Lung (tissue), 12 donors: ENCODE data around the gene PDGFB. TPM values are rescaled to one million over a fixed set of nuclear protein-coding genes. Genes with fewer than 3 reads are reported as not detected.
A peak's percentile ranks its signal among the peaks of the same experiment; 100 is the strongest.

Source experiments
- ATAC-seq: fragments of 200-7000 bp; cut with Tn5 transposase; one replicate; pipeline ENCODE4 v1.9.1; 2020; ENCODE audit warnings: moderate number of reproducible peaks; ENCODE audit not compliant: insufficient read depth, low FRiP score
- DNase-seq, 3 donors: peaks; one replicate each; pipeline ENCODE4 v3.0.0-alpha.2; 2013 to 2017
- H3K27ac ChIP-seq, 2 donors: one replicate each; pipeline ENCODE4 v1.5.1; 2013; ENCODE audit warnings: mild to moderate bottlenecking in 2 of 2, moderate library complexity in 2 of 2, control low read depth in 1 of 2, inconsistent platforms in 1 of 2, low read depth in 1 of 2, low read length in 1 of 2
- H3K27me3 ChIP-seq, 3 donors: one replicate each; pipeline ENCODE4 v1.5.1; 2013; ENCODE audit warnings: low read length in 2 of 3; ENCODE audit not compliant: control insufficient read depth in 3 of 3, insufficient read depth in 3 of 3
- H3K36me3 ChIP-seq, 4 donors: one replicate each; pipeline ENCODE4 v1.5.1; 2013; ENCODE audit warnings: low read length in 4 of 4, mild to moderate bottlenecking in 1 of 4, moderate library complexity in 1 of 4; ENCODE audit not compliant: control insufficient read depth in 4 of 4, insufficient read depth in 4 of 4
- H3K4me1 ChIP-seq, 5 donors: one replicate each; pipeline ENCODE4 v1.5.1; 2013; ENCODE audit warnings: low read length in 5 of 5, mild to moderate bottlenecking in 2 of 5, moderate library complexity in 1 of 5; ENCODE audit not compliant: control insufficient read depth in 5 of 5, insufficient read depth in 5 of 5
- H3K4me3 ChIP-seq: one replicate; pipeline ENCODE4 v1.5.1; 2013; ENCODE audit warnings: mild to moderate bottlenecking, control low read depth, moderate library complexity
- H3K9ac ChIP-seq, 2 donors: one replicate each; pipeline ENCODE4 v1.5.1; 2013; ENCODE audit warnings: low read length in 2 of 2, control low read depth in 1 of 2; ENCODE audit not compliant: insufficient read depth in 1 of 2
- H3K9me3 ChIP-seq, 4 donors: one replicate each; pipeline ENCODE4 v1.5.1; 2013; ENCODE audit warnings: low read length in 3 of 4, mild to moderate bottlenecking in 1 of 4, moderate library complexity in 1 of 4; ENCODE audit not compliant: control insufficient read depth in 4 of 4, insufficient read depth in 3 of 4
- WGBS, 2 donors: extraction: QIAGEN DNeasy Blood & Tissue Kit; methylation state at CpG; one replicate each; pipeline ENCODE4 v1.1.7; 2013; 5-methylcytosine and 5-hydroxymethylcytosine counted together
- polyA plus RNA-seq, 2 donors: library from polyadenylated mRNA; stranded (reverse); fragments of 200-250 nt; gene quantifications; one replicate each; pipeline ENCODE4 v1.2.1, GENCODE V29; 2013
- total RNA-seq, 2 donors: library from RNA; depleted of rRNA in 1 of 2; stranded (reverse); fragments of >200 nt in 1 of 2; gene quantifications; one replicate each; pipeline ENCODE4 v1.2.1, GENCODE V29; 2014 to 2021
- TF ChIP-seq, protein P1 (sequence below): IDR thresholded peaks from 2 replicates; pipeline ENCODE4 v1.5.1; 2012; ENCODE audit warnings: mild to moderate bottlenecking; ENCODE audit errors: control extremely low read depth, extremely low read depth
- donor health status: control.
- donor health status: control.
- donor health status: Bipolar disorder and iron deficiency.
- donor health status: healthy.
- donor health status: DM: yes; HTN: yes; CAD: no.

The PDGFB gene
- total and polyA plus RNA-seq, 4 donors: 9.8 to 56.7 (median 29.5) TPM

DNA sequence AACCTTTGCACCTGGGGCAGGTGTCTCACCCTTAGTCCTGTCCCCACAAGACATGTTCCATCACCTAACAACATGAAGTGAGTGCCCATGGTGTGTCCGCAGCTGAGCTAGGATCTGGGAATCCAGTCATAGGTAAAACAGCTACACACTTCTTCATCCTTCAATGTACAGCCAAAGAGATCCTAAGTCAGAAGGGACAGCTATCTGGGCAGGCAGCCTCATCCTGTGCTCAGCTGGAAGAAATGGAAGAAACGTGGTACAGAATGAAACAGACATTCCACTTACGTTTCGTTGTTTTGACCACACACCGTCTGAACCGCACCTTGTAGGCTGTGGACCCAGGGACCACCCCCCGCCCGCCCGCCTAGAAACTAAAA is 30.8 kb downstream of the PDGFB start:
- H3K27me3 ChIP-seq: no peaks in the 10 kb centered on the region
- DNase-seq (no peak), ATAC-seq (no peak)
- no peak overlapping the region for H3K27ac ChIP-seq
- no peaks in the 10 kb centered on the region for H3K4me1 ChIP-seq
- TF ChIP-seq, protein P1, sequence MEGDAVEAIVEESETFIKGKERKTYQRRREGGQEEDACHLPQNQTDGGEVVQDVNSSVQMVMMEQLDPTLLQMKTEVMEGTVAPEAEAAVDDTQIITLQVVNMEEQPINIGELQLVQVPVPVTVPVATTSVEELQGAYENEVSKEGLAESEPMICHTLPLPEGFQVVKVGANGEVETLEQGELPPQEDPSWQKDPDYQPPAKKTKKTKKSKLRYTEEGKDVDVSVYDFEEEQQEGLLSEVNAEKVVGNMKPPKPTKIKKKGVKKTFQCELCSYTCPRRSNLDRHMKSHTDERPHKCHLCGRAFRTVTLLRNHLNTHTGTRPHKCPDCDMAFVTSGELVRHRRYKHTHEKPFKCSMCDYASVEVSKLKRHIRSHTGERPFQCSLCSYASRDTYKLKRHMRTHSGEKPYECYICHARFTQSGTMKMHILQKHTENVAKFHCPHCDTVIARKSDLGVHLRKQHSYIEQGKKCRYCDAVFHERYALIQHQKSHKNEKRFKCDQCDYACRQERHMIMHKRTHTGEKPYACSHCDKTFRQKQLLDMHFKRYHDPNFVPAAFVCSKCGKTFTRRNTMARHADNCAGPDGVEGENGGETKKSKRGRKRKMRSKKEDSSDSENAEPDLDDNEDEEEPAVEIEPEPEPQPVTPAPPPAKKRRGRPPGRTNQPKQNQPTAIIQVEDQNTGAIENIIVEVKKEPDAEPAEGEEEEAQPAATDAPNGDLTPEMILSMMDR: no peak
- H3K36me3 ChIP-seq: no peaks in the 10 kb centered on the region
- WGBS, 2 donors: 75 to 81% methylated on average over 9 of the region's 9 CpGs
- H3K4me3 ChIP-seq: no peak overlapping the region
- no peak overlapping the region for H3K9ac ChIP-seq
- H3K9me3 ChIP-seq: no peaks in the 10 kb centered on the region

DNA sequence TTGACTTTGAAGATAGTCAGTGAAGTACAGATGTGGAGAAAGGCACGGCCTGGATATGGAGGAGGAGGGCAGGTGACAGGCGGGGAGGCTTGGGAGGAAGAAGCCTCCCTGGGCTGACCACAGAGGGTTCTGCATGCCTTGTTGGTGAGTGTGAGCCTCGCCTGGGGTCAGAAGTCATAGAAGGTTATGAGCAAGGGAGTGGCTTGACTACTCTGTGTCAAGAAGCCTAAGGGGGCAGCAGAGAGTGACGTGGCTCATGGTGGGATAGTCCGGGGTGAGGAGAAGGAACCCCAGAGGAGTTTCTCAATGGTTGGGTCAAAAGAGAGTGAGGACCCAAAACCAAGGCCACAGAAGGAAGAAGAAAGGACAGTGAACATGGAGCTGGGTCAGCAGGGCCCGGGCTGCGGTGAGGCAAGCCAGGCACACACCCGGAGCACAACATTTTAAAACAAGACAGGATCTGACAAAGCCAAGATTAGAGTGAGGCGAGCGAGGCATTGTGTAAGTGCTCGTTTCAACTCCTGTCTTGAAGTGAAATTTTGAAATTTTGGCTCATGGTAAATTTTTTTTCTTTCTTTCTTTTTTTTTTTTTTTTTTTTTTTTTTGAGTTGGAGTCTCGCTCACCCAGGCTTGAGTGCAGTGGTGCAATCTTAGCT is 31.9 kb downstream of the PDGFB start:
- Histone ChIP-seq H3K36me3 (no peaks in the 10 kb centered on the region), H3K9ac (no peak overlapping the region), H3K27me3 (no peaks in the 10 kb centered on the region), H3K4me1 (no peaks in the 10 kb centered on the region), H3K4me3 (no peak overlapping the region), H3K27ac (no peak overlapping the region), H3K9me3 (no peaks in the 10 kb centered on the region)
- DNase-seq (no peak), ATAC-seq (peak; percentile 37)
- TF ChIP-seq, protein P1: no peak
- 61 to 64% methylated on average over 12 of the region's 12 CpGs for WGBS, 2 donors

- Histone ChIP-seq H3K27me3 (no peaks in the 10 kb centered on the region), H3K9me3 (no peaks in the 10 kb centered on the region), H3K4me3 (no peak overlapping the region), H3K4me1 (peaks cover 0 to 4% (median 0%) of the 10 kb centered on the region in 5 donors), H3K36me3 (no peaks in the 10 kb centered on the region), H3K9ac (no peak overlapping the region), H3K27ac (no peak overlapping the region)
- ATAC-seq: no peak
- no peak for DNase-seq
- 81 to 95% methylated on average over 9 of the region's 9 CpGs for WGBS, 2 donors
- TF ChIP-seq, protein P1: no peak
Measured at GRCh38 chr22:39209756-39210155, 35.0 kb downstream of the PDGFB start.
